NCI-H1436 treated with DMSO at 0.1 percent for 48 hours (cell line): ENCODE measurements around the gene NKTR.

Experiments
- DNase-seq: peaks from one replicate; lab custom pipeline; 2025; lab: John Stamatoyannopoulos, UW

NKTR gene

GRCh38 chr3:42662813-42663535 is 62.5 kb downstream of the NKTR start:
- DNase-seq, result no peak

- DNase-seq, result no peak
These were observed 63.3 kb downstream of the NKTR start for GRCh38 chr3:42663581-42664437.

DNA sequence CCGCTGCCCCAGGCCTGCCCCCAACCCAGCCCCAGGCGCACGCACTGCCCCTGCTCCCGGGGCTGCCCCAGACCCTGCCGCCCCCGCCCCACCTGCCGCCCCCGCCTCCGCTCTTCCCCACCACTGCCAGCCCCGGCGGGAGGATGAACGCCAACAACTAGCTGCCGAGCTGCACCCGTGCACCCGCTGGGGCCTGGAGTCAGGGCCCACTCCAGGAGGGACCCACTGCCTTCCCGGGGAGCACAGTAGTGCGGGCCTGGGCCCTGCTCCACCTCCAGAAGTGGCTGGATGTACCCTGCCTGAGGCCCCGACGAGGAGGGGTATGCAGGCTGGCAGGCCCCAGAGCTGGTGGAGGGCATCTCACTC is 63.9 kb downstream of the NKTR start:
- no peak for DNase-seq

GRCh38 chr3:42665050-42665878 is 64.8 kb downstream of the NKTR start:
- DNase-seq, result no peak

GRCh38 chr3:42666022-42666421 is 65.5 kb downstream of the NKTR start:
- no peak for DNase-seq

DNA sequence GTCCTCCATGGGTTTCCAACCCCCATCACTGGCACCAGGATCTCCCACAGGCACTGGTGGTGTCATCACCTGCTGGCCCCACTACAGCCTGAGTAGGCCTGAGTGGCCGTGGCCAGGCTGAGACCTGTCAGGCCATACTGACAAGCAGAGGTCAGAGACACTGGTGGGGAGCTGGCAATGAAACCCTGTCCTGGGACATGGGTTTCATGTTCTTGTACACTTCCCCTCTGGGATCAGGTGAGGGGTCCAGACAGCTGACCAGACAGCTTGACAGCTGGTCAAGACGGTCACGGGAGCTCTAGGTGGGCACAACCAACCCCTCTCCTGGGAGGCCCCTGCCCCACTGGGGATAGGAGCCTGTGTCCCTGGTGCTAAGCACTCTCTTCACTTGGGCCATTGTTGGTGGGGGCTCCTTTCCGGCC is 66.1 kb downstream of the NKTR start:
- DNase-seq, result no peak

GRCh38 chr3:42667096-42667522 is 66.6 kb downstream of the NKTR start:
- no peak for DNase-seq

- DNase-seq, result no peak
These were observed 67.3 kb downstream of the NKTR start for GRCh38 chr3:42667523-42668412.

- DNase-seq, result no peak
These were observed 67.9 kb downstream of the NKTR start for GRCh38 chr3:42668413-42668760.

DNA sequence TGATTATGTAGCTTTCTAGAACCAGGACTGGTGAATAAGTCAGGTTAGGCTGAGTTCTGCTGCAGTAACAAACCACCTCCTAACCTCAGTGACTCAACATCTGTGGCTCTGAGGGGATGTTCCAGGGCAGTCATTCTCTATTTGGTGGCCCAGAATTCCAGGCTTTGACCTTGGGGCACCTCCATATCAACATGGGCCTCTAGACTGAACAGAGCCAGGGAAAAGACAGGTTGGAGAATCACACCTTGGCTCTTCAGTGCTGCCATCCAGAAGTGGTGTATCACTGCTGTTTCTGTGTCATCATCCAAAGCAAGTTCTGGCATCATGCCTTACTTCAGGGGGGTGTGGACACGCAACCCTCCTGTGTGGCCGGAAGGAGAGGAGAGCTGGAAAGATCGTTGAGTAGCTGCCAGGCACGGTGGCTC is 68.3 kb downstream of the NKTR start:
- no peak for DNase-seq

DNA sequence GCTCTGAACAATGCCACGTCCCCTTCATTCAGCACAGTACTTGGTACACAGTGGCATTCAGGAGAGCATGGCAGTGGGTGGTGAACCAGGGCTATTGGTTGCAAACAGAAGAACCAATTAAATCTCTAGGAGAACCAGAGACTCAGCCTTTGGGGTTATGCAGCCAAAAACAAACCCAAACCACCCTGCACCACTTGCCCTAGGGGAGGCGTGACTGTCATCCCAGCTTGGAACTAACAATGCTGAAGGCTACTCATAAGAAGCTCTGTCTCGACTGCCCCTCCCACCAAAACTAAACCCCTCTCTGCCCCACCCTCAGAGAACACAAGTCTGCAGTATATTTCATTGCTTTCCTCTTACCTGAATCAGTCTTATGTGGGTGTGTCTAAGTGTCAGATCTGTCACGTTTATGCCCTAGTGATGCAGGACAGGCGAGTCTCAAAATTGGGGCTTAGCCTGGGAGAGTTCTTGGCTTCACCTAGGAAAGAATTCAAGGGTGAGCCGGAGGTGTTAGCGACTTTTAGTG is 69.6 kb downstream of the NKTR start:
- no peak for DNase-seq

DNA sequence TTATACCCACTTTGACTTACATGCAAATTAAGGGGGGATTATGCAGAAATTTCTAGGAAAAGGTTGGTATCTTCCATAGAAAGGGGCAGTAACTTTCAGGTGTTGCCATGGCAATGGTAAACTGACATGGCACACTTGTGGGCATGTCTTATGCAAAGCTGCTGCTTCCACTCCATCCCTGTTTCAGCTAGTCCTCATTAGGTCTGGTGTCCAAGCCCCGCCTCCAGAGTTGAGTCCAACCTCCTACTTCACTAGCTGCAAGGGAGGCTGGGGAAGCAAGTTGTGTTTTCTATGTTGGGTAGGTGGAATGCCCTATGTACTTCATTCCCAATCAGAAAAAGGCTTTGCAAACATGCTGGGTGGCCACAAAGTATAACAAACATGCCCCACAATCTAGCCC is 70.2 kb downstream of the NKTR start:
- no peak for DNase-seq

DNA sequence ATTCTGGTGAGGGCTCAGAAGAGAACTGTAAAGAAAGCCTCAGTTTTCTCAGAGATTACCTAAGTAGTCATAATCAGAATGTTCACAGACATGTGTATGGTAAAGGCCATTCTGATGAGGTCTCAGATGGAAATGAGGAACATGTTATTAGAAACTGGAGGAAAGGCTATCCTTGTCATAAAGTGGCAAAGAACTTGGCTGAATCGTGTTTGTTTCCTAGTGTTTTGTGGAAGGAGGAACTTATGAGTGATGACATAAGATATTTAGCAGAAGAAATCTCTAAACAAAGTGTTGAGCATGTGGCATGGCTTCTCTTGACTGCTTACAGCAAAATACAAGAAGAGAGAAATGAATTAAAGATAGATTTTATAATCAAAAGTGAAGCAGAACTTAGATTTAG is 72.0 kb downstream of the NKTR start:
- no peak for DNase-seq

DNA sequence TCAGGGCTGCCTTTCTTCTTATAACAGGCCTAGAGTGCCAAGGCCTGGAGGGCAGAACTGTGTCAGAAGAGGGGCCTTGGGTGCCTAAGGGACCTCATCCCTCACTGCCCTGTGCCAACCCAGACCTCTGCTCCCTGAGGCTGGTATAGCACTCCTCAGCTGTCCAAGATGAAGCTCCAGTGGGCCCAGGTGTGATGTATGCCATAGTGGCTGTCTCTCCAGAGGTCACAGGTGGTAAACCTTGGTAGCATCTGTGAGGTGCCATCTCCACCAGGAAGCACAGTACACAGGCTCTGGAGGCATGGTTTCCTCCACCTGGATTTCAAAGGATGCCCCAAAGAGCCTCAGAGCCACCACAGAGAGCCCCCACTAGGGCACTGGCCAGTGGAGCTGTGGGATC is 72.6 kb downstream of the NKTR start:
- DNase-seq, result no peak

- no peak for DNase-seq
These were observed 73.7 kb downstream of the NKTR start for GRCh38 chr3:42674146-42674545.

DNA sequence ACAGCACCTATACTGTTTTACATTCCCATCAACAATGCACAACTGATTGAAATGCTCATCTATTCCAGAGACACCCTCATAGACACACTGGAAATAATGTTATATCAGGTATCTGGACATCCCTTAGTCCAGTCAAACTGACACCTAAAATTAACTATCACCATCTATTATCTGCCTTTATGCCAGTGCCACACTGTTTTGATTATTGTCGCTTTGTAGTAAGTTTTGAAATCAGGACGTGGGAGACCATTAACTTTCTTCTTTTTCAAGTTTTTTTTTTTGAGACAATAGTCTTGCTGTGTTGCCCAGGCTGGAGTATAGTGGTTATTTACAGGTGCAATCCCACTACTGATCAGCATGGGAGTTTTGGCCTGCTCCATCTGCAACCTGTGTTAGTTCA is 75.4 kb downstream of the NKTR start:
- no peak for DNase-seq

DNA sequence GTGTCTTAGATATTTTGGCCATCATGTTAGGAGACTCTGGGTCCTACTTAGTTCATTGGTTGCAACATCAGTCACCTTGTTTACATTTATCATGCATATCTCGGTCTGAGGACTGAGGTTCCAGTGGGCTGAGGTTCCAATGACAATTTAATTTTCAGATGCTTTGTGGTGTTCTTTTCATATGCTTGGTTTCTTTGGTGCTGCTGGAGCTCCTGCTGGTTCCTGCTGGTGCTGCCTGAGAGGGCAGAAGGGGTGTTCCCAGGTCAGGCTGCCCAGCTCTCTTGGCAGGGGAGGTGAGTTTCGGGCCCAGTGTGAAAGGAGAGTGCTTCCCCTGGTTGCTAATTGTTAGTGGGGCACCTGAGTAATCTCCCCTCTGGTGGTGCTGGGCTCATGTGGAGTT is 78.0 kb downstream of the NKTR start:
- no peak for DNase-seq

DNA sequence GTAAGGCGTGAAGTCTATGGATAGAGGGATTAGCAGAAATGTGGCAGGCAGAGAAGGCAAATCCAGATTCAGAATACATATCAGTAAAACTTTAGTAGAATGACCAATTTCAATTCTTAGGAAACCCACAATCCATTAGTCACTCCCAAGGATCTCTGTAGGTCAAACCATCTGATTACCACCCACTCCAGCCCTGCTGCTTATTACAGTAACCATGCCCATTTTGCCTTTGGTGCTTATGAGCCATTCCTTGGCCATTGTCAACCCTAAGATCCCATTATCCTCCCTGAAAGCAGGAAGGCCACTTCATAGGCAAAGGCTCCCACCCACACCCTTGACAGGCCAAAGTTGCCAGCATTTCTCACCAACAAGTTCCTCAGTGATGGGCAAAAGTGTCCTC is 79.8 kb downstream of the NKTR start:
- DNase-seq, result no peak

DNA sequence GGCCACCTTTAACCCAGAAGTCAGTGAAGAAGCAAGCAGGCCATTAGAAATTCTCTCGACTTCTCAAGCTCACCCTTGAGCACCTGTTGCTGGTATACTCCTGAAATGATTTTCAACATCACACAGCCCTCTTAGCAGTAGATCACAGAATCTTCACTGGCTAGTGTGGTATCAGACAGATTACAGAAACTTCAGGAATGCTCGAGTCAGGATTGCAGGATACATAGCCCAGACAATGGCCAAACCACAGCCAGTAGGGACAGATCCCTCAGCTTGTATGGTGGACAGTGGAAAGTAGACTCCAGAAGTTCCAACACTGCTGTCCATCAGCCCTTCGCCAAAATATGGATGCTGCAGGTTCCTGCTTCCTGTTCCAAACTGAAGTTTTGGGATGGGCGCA is 80.3 kb downstream of the NKTR start:
- DNase-seq, result no peak

GRCh38 chr3:42681361-42682038 is 81.0 kb downstream of the NKTR start:
- DNase-seq, result no peak
